AG08395 (cell line): Measurements from ENCODE around the gene SLC41A3.
"Not testable (repeated sequence)": the region's sequence is repeated elsewhere in the genome, so short reads cannot be mapped to it uniquely, and the experiment has no call there.

ENCODE experiments used
- DNase-seq: peaks from one replicate; pipeline ENCODE4 v3.0.0; 2012; ENCODE audit warnings: mixed read lengths, low spot score

SLC41A3 gene

GRCh38 chr3:126082362-126083137 lies 1.4 kb downstream of the SLC41A3 start:
- DNase-seq: no peak

- peak; percentile 58 for DNase-seq
Measured at GRCh38 chr3:126081618-126082361, 2.1 kb downstream of the SLC41A3 start.

GRCh38 chr3:126080970-126081369 lies 3.0 kb downstream of the SLC41A3 start:
- DNase-seq: no peak

- DNase-seq: no peak
Measured at GRCh38 chr3:126078866-126079265, 5.1 kb downstream of the SLC41A3 start.

- no peak for DNase-seq
Measured at GRCh38 chr3:126077754-126078153, 6.2 kb downstream of the SLC41A3 start.

GRCh38 chr3:126076140-126076539 lies 7.8 kb downstream of the SLC41A3 start:
- no peak for DNase-seq

- DNase-seq: no peak
Measured at GRCh38 chr3:126070146-126070545, 13.8 kb downstream of the SLC41A3 start.

- no peak for DNase-seq
Measured at GRCh38 chr3:126067959-126068358, 16.0 kb downstream of the SLC41A3 start.

GRCh38 chr3:126066676-126067075 lies 17.2 kb downstream of the SLC41A3 start:
- DNase-seq: not testable (repeated sequence)

GRCh38 chr3:126065876-126066275 lies 18.0 kb downstream of the SLC41A3 start:
- no peak for DNase-seq

- no peak for DNase-seq
Measured at GRCh38 chr3:126064627-126065258, 19.2 kb downstream of the SLC41A3 start.

GRCh38 chr3:126063358-126063965 lies 20.5 kb downstream of the SLC41A3 start:
- DNase-seq: no peak

GRCh38 chr3:126061301-126062032 lies 22.5 kb downstream of the SLC41A3 start:
- DNase-seq: no peak

GRCh38 chr3:126060613-126061145 lies 23.2 kb downstream of the SLC41A3 start:
- DNase-seq: no peak

GRCh38 chr3:126058666-126059065 lies 25.3 kb downstream of the SLC41A3 start:
- no peak for DNase-seq

- DNase-seq: no peak
Measured at GRCh38 chr3:126057936-126058335, 26.0 kb downstream of the SLC41A3 start.

- no peak for DNase-seq
Measured at GRCh38 chr3:126057501-126057819, 26.5 kb downstream of the SLC41A3 start.

- DNase-seq: no peak
Measured at GRCh38 chr3:126056681-126057500, 27.0 kb downstream of the SLC41A3 start.

GRCh38 chr3:126056088-126056487 lies 27.8 kb downstream of the SLC41A3 start:
- DNase-seq: no peak

GRCh38 chr3:126054870-126055269 lies 29.1 kb downstream of the SLC41A3 start:
- no peak for DNase-seq
